ENCODE data around the gene ADORA3.
A peak's percentile ranks its signal among the peaks of the same experiment; 100 is the strongest.

Gene ADORA3

DNA sequence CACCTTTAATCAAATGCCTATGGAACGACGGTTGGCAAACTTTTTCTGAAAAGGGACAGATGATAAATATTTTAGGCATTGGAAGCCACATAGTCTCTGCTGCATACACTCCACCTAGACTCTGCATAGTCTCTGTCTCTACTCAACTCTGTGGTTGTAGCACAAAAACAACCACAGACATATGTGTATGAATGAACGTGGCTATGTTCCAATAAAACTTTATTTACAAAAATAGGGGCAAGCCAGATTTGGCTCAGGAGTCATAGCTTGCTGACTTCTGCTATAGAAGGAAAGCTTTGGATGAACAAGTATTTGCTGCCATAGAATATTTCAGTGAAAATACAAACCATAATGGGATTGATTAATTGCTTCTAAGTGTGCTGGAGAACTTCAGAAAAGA is 37.5 kb upstream of the ADORA3 start:
- no peak overlapping the region for H3K4me3 ChIP-seq (ENCODE audit: control insufficient read depth in 1 of 7, extremely low read depth in 1 of 7, insufficient read depth in 4 of 7, low read depth in 2 of 7, low read length in 6 of 7)
- DNase-seq: no peak
- CTCF ChIA-PET: interaction anchor here (1.7 kb wide), 1 partner anchor 24 kb away, joined by 6 read pairs; no protein-coding TSS in a partner anchor
- POLR2A ChIA-PET: no interaction called here
- no peaks in the 10 kb centered on the region for H3K4me1 ChIP-seq (ENCODE audit: control extremely low read depth in 1 of 4, control insufficient read depth in 4 of 4, insufficient read depth in 4 of 4, low read length in 3 of 4)
- WGBS (ENCODE audit: insufficient coverage): no CpG with 5 or more reads among the region's 3 CpGs
- no peaks in the 10 kb centered on the region for H3K36me3 ChIP-seq (ENCODE audit: control insufficient read depth in 4 of 4, insufficient read depth in 4 of 4, low read length in 3 of 4)
- no peaks in the 10 kb centered on the region for H3K9me3 ChIP-seq (ENCODE audit: control extremely low read depth in 1 of 5, control insufficient read depth in 4 of 5, insufficient read depth in 2 of 5, low read depth in 1 of 5, low read length in 4 of 5)
- no peak overlapping the region for H3K27ac ChIP-seq (ENCODE audit: insufficient read depth in 1 of 2, low read depth in 1 of 2, low read length in 2 of 2, poor library complexity in 1 of 2, severe bottlenecking in 2 of 2)
- no peaks in the 10 kb centered on the region for H3K27me3 ChIP-seq (replicated peaks in 2 of 5; ENCODE audit: control insufficient read depth in 4 of 5, insufficient read depth in 5 of 5, low read length in 4 of 5)

DNA sequence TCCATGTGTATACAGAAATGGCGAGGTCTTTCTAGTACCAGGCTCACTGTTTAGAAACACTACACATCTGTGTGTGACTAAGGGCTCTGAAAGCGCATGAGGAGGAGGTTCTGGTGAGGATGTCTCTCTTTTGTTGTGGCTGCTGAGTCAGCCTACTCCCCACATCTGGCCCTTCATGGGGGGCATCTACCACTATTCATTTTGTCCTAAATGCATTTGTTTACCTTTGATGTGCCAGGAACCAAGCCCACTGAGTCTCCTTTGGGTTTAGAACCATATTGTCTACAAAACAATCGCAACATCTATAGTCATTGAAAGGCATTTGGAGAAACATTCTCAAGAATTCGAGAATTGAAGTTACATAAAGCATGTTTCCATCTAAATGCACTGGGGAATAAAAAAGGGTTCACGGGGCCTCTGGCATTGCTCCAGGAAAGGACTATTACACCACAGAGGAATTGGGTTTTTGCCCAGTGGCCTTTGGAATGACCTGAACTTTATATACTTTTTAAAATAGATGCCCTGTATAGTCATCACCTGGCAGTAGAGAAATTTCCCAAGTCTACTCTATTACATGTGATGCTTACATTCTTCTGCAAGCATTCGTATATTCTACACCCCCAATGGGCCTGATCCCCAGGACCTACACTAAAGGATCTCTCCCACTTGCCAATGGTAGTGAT is 35.1 kb upstream of the ADORA3 start:
- Histone ChIP-seq H3K36me3 (ENCODE audit: control insufficient read depth in 4 of 4, insufficient read depth in 4 of 4, low read length in 3 of 4) (no peaks in the 10 kb centered on the region), H3K27ac (ENCODE audit: insufficient read depth in 1 of 2, low read depth in 1 of 2, low read length in 2 of 2, poor library complexity in 1 of 2, severe bottlenecking in 2 of 2) (no peak overlapping the region), H3K4me3 (ENCODE audit: control insufficient read depth in 1 of 7, extremely low read depth in 1 of 7, insufficient read depth in 4 of 7, low read depth in 2 of 7, low read length in 6 of 7) (no peak overlapping the region), H3K4me1 (ENCODE audit: control extremely low read depth in 1 of 4, control insufficient read depth in 4 of 4, insufficient read depth in 4 of 4, low read length in 3 of 4) (no peaks in the 10 kb centered on the region), H3K9me3 (ENCODE audit: control extremely low read depth in 1 of 5, control insufficient read depth in 4 of 5, insufficient read depth in 2 of 5, low read depth in 1 of 5, low read length in 4 of 5) (no peaks in the 10 kb centered on the region), H3K27me3 (replicated peaks in 2 of 5; ENCODE audit: control insufficient read depth in 4 of 5, insufficient read depth in 5 of 5, low read length in 4 of 5) (no peaks in the 10 kb centered on the region)
- 100% methylated on average over 4 of the region's 6 CpGs for WGBS (ENCODE audit: insufficient coverage)
- POLR2A ChIA-PET: no interaction called here
- CTCF ChIA-PET: no interaction called here
- no peak for DNase-seq

DNA sequence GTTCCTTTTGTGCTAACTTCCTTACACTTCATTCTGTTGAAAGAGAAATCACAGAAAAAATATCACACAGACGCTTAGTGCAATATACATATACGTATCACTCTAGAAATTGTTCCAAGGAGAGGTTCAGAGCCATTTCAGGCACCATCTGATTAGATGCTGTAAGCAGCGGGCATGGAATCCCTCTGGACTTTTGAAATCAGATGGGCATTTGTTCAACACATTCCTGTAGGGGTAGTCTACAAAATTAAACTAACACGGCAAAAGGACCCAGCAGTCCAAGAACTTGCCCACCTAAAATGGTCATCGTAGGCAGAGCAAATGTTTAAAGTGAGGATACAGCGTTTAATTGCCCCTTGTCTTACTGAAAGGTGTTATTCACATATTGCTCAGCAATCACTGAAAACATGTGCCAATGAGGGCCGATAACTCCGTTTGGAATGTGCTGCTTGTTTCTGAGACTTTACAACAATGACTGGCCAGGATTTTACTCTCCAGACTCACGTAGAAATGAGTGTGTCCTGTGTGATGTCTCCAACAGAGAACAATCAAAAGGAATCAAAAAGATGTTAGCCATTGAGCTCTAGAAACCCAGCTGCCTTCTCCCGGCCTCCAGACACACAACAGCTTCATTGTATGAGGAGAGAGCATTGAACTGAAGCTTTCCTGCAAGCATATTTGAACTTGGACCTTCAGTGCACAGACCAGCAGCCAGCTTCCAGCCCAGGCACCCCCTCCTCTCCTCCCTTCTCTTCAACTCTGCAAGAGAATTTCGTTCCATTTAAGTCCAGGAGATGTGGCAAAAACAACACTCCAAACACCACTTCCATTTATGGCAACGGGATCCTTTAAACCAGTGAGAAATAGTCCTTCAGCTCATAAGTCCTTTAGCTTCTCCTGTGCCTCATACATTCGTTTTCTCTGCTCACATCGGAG is 32.1 kb upstream of the ADORA3 start:
- WGBS (ENCODE audit: insufficient coverage): 98% methylated on average over 11 of the region's 14 CpGs
- Histone ChIP-seq H3K9me3 (ENCODE audit: control extremely low read depth in 1 of 5, control insufficient read depth in 4 of 5, insufficient read depth in 2 of 5, low read depth in 1 of 5, low read length in 4 of 5) (peaks cover 0 to 3% (median 0%) of the 10 kb centered on the region in 5 experiments), H3K4me1 (ENCODE audit: control extremely low read depth in 1 of 4, control insufficient read depth in 4 of 4, insufficient read depth in 4 of 4, low read length in 3 of 4) (no peaks in the 10 kb centered on the region), H3K4me3 (ENCODE audit: control insufficient read depth in 1 of 7, extremely low read depth in 1 of 7, insufficient read depth in 4 of 7, low read depth in 2 of 7, low read length in 6 of 7) (no peak overlapping the region), H3K27ac (ENCODE audit: insufficient read depth in 1 of 2, low read depth in 1 of 2, low read length in 2 of 2, poor library complexity in 1 of 2, severe bottlenecking in 2 of 2) (no peak overlapping the region), H3K27me3 (replicated peaks in 2 of 5; ENCODE audit: control insufficient read depth in 4 of 5, insufficient read depth in 5 of 5, low read length in 4 of 5) (no peaks in the 10 kb centered on the region), H3K36me3 (ENCODE audit: control insufficient read depth in 4 of 4, insufficient read depth in 4 of 4, low read length in 3 of 4) (no peaks in the 10 kb centered on the region)
- POLR2A ChIA-PET: no interaction called here
- CTCF ChIA-PET: interaction anchor here (4.0 kb wide), 1 partner anchor 28 kb away, joined by 12 read pairs; no protein-coding TSS in a partner anchor
- no peak for DNase-seq

DNA sequence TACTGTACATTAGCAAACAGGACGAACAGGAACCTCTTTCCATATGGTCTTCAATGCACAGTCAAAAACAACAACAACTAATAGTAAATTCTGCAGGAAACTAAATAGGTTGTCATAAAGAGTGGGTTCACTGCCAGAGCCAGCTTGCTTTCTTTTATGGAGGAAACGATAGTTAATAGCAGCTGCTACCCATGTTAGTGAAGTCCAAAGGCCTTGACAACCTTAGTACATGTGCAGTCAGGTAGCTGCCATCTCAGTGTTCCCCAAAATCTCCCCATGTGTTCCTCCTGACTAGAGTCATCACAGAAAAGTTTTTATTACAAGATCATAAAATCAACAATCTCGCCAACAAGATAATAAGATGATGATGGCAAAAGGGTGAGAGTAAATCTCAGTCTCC is 16.6 kb upstream of the ADORA3 start:
- Histone ChIP-seq H3K4me3 (ENCODE audit: control insufficient read depth in 1 of 7, extremely low read depth in 1 of 7, insufficient read depth in 4 of 7, low read depth in 2 of 7, low read length in 6 of 7) (no peak overlapping the region), H3K36me3 (ENCODE audit: control insufficient read depth in 4 of 4, insufficient read depth in 4 of 4, low read length in 3 of 4) (no peaks in the 10 kb centered on the region), H3K9me3 (ENCODE audit: control extremely low read depth in 1 of 5, control insufficient read depth in 4 of 5, insufficient read depth in 2 of 5, low read depth in 1 of 5, low read length in 4 of 5) (no peaks in the 10 kb centered on the region), H3K27me3 (replicated peaks in 2 of 5; ENCODE audit: control insufficient read depth in 4 of 5, insufficient read depth in 5 of 5, low read length in 4 of 5) (no peaks in the 10 kb centered on the region), H3K4me1 (ENCODE audit: control extremely low read depth in 1 of 4, control insufficient read depth in 4 of 4, insufficient read depth in 4 of 4, low read length in 3 of 4) (peaks cover 12 to 40% (median 37%) of the 10 kb centered on the region in 4 experiments), H3K27ac (ENCODE audit: insufficient read depth in 1 of 2, low read depth in 1 of 2, low read length in 2 of 2, poor library complexity in 1 of 2, severe bottlenecking in 2 of 2) (no peak overlapping the region)
- no peak for DNase-seq
- ChIA-PET POLR2A (no interaction called here), CTCF (interaction anchor here (1.4 kb wide), 1 partner anchor 12 kb away, joined by 3 read pairs; no protein-coding TSS in a partner anchor)
- 100% methylated on average over 2 of the region's 3 CpGs for WGBS (ENCODE audit: insufficient coverage)

DNA sequence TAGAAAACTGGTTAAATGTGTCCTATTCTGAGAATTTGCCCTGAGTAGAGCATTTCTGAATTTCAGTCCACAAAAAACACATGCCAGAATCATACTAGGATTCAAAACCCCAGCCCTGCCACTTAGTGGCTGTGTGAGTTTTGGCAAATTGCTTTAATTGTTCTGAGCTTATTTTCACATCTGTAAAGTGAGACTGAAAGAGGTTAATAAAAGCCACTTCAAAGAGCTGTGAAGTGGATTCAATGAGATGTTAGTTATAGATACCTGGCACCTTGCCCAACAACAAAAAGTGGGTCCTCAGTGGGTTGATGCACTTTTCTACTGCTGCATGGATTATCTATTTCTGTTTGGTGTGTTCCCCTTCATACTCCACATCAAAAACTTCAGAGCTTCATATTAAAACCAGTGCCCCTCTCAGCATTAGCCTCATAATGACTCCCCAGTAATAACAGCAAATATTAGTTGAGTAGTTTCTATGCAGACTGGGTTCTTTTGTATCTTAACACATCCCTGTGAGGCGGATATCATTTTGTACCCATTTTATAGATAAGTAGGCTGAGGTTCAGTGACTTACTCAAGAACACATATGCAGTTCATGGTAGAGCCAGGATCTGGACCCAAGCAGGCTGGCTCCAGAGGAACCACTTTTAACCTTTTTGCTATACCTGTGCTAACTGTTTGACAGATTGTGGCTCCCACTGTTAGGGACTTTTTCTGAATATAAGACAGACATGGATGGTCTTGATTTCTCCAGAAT is 14.2 kb upstream of the ADORA3 start:
- Histone ChIP-seq H3K36me3 (ENCODE audit: control insufficient read depth in 4 of 4, insufficient read depth in 4 of 4, low read length in 3 of 4) (no peaks in the 10 kb centered on the region), H3K27ac (ENCODE audit: insufficient read depth in 1 of 2, low read depth in 1 of 2, low read length in 2 of 2, poor library complexity in 1 of 2, severe bottlenecking in 2 of 2) (peak overlapping the region in 1 of 2 experiments; percentile 78), H3K4me3 (ENCODE audit: control insufficient read depth in 1 of 7, extremely low read depth in 1 of 7, insufficient read depth in 4 of 7, low read depth in 2 of 7, low read length in 6 of 7) (no peak overlapping the region), H3K4me1 (ENCODE audit: control extremely low read depth in 1 of 4, control insufficient read depth in 4 of 4, insufficient read depth in 4 of 4, low read length in 3 of 4) (peaks cover 19 to 64% (median 61%) of the 10 kb centered on the region in 4 experiments), H3K9me3 (ENCODE audit: control extremely low read depth in 1 of 5, control insufficient read depth in 4 of 5, insufficient read depth in 2 of 5, low read depth in 1 of 5, low read length in 4 of 5) (no peaks in the 10 kb centered on the region), H3K27me3 (replicated peaks in 2 of 5; ENCODE audit: control insufficient read depth in 4 of 5, insufficient read depth in 5 of 5, low read length in 4 of 5) (no peaks in the 10 kb centered on the region)
- ChIA-PET CTCF (interaction anchor here (0.8 to 3.8 kb wide), 17 partner anchors 10 to 143 kb away, joined by 3 to 44 read pairs (median 4); no protein-coding TSS in a partner anchor), POLR2A (no interaction called here)
- WGBS (ENCODE audit: insufficient coverage): no CpG with 5 or more reads among the region's 1 CpG
- peak in 1 of 3 donors; percentile 44 for DNase-seq

DNA sequence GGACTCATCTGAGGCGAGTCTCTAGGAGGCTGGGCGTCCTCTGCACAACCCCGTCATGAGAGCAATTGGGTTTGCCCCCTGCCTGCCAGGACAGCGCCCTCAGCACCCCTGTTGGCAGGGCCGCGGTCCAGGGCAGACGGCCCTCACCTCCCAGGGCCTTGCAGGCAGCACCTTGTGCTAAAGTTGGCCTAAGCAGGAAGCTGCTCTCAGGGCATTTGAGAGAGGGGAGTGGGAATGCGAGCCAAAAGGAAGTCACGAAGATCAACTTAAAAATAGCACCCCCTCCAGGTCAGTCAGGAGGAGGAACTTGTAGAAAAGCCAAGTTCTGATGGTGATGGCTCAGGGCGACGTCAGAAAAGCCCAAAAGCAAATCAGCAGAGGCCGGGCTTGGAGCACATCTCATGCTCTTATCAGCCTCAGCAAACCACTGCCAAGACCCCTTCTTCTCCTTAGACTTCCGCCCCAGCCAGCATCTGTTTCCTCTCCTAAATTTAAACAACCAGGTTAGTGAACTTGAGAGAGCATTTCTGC is 12.6 kb upstream of the ADORA3 start:
- WGBS (ENCODE audit: insufficient coverage): 0% methylated on average over 12 of the region's 13 CpGs
- peak overlapping the region; percentile 42 to 73 (median 62) for H3K4me3 ChIP-seq (ENCODE audit: control insufficient read depth in 1 of 7, extremely low read depth in 1 of 7, insufficient read depth in 4 of 7, low read depth in 2 of 7, low read length in 6 of 7)
- H3K36me3 ChIP-seq (ENCODE audit: control insufficient read depth in 4 of 4, insufficient read depth in 4 of 4, low read length in 3 of 4): no peaks in the 10 kb centered on the region
- peaks cover 21 to 79% (median 76%) of the 10 kb centered on the region in 4 experiments for H3K4me1 ChIP-seq (ENCODE audit: control extremely low read depth in 1 of 4, control insufficient read depth in 4 of 4, insufficient read depth in 4 of 4, low read length in 3 of 4)
- no peaks in the 10 kb centered on the region for H3K27me3 ChIP-seq (replicated peaks in 2 of 5; ENCODE audit: control insufficient read depth in 4 of 5, insufficient read depth in 5 of 5, low read length in 4 of 5)
- no peaks in the 10 kb centered on the region for H3K9me3 ChIP-seq (ENCODE audit: control extremely low read depth in 1 of 5, control insufficient read depth in 4 of 5, insufficient read depth in 2 of 5, low read depth in 1 of 5, low read length in 4 of 5)
- ChIA-PET POLR2A (interaction anchor here (0.6 to 1.7 kb wide), 6 partner anchors 8 to 231 kb away, joined by 3 to 18 read pairs (median 4); partner anchors contain the start of genes ADORA3, RAP1A and TMIGD3), CTCF (interaction anchor here (0.7 to 3.8 kb wide), 16 partner anchors 8 to 227 kb away, joined by 3 to 44 read pairs (median 4); no protein-coding TSS in a partner anchor)
- peak overlapping the region; percentile 51 to 78 for H3K27ac ChIP-seq (ENCODE audit: insufficient read depth in 1 of 2, low read depth in 1 of 2, low read length in 2 of 2, poor library complexity in 1 of 2, severe bottlenecking in 2 of 2)
- DNase-seq: peak; percentile 98 to 100 (median 99)
